Measurements from ENCODE around the gene PLSCR4.

The PLSCR4 gene

DNA sequence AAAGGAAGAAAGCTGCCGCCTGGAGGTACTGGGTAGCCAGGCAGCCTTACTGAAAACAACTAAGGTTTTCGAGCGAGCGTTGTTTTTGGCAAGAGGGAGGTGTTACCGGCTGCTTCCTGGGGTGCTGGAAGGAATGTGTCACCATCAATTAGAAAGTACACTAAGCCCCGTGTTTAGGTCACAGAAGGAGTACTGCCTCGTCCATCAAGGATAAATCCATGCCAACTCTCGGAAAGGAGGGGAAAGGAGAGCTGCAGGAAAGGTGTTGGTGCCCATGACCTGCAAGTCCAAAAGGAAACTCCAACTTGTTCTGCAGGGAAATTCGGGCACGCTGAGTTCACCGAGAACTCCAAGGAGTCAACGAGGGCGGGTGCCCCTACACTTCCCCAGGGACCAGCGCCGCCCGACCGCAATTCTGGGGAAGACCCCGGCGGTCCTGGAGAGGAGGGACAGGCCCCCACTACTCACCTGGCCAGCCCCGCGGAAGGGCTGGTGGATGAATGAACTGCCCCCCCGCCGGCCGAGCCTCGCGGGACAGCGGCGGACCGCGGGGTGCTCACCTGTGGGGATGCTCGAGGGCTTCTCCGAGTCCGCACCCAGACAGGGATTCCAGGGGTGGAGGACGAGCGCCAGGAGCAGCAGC, 90.5 kb downstream of the PLSCR4 start:
- peak; percentile 63 for DNase-seq

- no peak for DNase-seq
Observed at GRCh38 chr3:146159616-146160320, 91.1 kb downstream of the PLSCR4 start.

GRCh38 chr3:146159037-146159436, 91.9 kb downstream of the PLSCR4 start:
- DNase-seq, result no peak

DNA sequence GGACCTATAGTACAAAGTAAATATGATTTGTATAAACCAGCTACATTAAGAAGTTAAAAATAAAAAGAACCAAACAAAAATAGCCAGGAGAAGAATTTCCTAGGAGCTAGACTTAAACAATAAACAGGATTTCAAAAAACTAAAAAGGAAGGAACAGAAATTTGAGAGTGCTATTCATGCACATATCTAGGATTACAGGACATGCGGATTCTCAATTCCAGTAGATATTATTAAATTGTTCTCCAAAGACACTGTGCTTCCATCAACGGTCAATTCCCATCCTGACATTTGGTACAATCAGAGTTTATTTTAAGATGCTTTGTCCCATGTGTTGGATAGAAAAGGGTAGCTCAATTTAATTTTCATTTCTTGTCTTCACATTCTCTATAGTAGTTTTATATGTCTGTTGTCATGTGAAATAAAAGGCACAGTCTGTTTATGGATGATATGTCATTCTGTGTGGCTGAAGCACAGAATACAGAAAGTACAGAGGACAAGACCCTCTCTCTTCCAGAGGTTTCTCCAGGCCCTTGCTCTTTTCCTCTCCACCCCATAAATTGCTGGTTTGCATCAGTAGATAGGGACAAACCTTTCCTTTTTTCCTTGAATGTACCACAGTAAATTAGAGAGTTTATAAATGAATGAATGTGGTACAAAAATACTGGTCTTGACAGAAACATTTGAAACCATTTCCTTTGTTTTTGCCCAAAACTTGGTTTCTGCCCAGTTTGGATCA, 93.4 kb downstream of the PLSCR4 start:
- DNase-seq, result no peak

GRCh38 chr3:146156666-146157314, 94.1 kb downstream of the PLSCR4 start:
- DNase-seq, result no peak

GRCh38 chr3:146156095-146156494, 94.8 kb downstream of the PLSCR4 start:
- DNase-seq, result no peak

DNA sequence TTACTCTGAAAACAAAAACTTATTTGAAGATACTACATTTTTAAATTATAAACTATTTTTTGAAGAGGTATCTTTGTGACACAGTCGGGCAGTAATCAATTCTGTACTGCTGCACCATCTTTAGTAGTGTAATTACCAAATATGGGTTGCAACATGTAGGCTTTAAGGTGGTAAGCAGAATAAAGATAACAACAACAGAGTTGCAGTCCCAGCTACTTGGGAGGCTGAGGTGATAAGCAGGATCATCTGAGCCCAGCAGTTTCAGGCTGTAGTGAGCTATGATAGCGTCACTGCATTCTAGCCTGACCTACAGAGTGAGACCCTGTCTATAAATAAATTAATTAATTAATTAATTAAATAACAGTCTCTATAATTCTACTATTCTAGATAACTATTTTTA, 95.9 kb downstream of the PLSCR4 start:
- DNase-seq, result no peak

DNA sequence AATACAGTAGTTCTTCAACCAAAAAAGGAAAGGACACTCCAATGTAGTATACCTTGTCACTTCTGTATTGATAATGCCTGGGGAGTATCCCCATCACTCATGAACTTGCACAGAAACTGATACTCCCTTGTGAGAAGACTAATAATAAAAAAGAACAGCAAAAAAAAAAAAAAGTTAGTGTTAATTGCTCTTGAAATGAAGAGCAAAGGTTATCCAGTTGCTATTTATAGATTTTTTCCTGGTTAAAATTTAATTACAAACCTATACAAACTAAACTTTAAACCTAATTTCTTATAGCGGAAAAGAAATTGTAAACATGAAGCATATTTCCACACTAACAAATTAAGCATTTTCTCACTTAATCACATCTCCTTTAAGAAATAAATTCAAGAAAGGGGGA, 96.6 kb downstream of the PLSCR4 start:
- DNase-seq, result no peak

GRCh38 chr3:146153429-146153828, 97.5 kb downstream of the PLSCR4 start:
- no peak for DNase-seq

DNA sequence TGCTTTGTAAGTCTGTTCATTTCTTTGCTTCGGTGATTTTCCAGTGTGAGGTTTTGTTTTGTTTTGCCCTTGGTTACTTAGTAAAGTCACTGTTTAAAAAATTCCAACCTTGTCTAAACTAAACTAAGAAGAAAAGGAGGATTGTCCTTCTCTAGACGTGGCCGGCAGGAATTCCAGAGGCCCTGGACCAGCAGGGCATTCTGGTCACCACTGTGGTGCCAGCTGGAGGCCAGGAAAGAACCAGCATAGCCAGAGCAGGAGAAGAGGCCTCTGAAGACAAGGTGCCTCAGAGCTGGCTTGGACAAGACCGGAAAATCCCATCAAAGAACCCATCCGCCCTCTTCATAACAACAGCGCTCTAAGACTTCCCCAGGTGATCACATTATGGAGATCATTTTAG, 98.1 kb downstream of the PLSCR4 start:
- DNase-seq, result no peak

DNA sequence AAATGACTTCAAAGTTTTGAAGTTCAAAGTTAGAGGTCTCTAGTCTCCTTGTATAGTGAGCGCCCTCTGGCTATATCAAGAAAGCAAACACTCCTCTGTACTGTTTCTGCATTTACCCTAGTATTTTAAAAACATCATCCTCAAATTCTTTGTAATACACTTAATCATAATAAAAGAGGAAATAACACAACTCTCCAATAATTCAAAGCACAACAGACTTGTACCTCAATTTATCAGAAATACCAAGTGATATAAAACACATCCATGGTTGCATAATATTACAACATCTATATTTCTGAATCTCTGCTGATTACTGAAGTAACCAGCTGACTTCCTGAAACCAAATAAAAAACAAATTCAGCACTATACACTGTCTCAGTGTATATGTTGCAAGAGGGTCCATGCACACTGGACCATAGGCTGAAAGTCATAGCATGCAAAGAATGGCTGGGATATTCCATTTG, 102.4 kb downstream of the PLSCR4 start:
- no peak for DNase-seq

- no peak for DNase-seq
Observed at GRCh38 chr3:146145642-146146041, 105.3 kb downstream of the PLSCR4 start.

GRCh38 chr3:146142757-146143156, 108.1 kb downstream of the PLSCR4 start:
- no peak for DNase-seq
